Stimulated activated CD8-positive, alpha-beta memory T cell treated with anti-CD3 and anti-CD28 coated beads, Interleukin-7, amount 100 ng/mL, for 48 hours (primary cell): ENCODE data around the gene HOMER1.
A peak's percentile ranks its signal among the peaks of the same experiment; 100 is the strongest.

ENCODE experiments used
- DNase-seq, 2 donors: peaks; one replicate each; pipeline ENCODE4 v3.0.0-alpha.2; 2020; ENCODE audit warnings: low read depth in 1 of 2; ENCODE audit errors: extremely low read depth in 1 of 2

The HOMER1 gene

GRCh38 chr5:79513704-79514390, at the start of gene HOMER1:
Gene HOMER1 (minus strand): TSS chr5:79514134. CDS start chr5:79512774, 1,360 bp downstream.
- peak; percentile 52 to 59 for DNase-seq

DNA sequence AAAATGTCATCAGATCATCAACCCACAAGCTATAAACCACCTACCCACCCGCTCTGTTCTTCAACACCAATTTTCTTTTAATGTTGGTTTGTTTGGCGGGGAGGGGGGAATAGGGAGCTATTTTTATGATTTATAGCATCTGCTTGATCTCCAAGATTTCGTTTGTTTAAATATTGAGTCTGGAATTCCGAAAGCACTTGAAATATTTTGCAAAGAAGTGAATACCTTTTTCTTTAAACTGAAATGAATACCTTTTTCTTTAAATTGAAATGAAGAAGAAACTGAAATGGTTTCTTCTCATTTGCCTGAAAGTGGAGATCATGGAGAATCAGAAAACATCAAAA, 49.3 kb upstream of the HOMER1 start:
- DNase-seq: no peak

GRCh38 chr5:79562351-79563246, 48.7 kb upstream of the HOMER1 start:
- DNase-seq: no peak

GRCh38 chr5:79561525-79561893, 47.6 kb upstream of the HOMER1 start:
- DNase-seq: peak in 1 of 2 donors; percentile 43

- peak in 1 of 2 donors; percentile 19 for DNase-seq
These were observed 47.0 kb upstream of the HOMER1 start for GRCh38 chr5:79560771-79561524.

DNA sequence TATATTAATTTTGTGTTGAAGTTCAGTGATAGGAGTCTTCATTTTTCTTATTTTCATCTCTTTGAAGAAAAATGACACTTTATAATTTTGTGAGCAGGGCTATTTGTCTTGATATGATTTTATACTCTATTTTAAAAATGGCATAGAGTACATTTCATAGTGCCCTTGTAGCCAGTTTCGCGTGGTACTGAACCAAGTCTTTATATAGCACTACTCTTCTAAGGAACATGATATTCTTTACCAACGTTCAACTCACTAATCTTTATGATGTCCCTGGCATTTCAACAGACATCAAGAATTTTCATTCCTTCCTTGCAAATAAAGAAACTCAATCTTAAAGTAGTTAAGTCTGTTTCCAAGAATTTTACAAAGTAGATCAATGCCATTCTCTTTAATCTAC, 41.5 kb upstream of the HOMER1 start:
- no peak for DNase-seq

DNA sequence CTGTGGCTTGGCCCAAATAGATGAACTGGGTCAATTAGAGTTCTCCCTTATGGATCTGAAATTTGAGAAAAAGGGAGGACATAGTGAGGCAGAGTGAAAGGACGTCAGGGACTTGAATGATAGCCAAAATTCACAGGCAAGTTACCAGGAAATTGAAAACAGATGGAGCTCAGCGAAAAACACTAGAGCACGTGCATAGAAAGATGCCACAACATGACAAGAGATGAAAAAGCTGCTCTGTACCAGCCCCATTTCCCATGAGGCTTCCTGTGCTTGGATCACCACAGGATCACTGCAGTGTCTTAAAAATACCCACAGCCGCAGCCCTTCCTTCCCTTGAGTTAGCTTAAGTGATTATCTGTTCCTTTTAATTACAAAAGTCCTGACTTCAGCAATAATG, 39.0 kb upstream of the HOMER1 start:
- DNase-seq: no peak

GRCh38 chr5:79547982-79548381, 34.0 kb upstream of the HOMER1 start:
- no peak for DNase-seq

- DNase-seq: no peak
These were observed 33.5 kb upstream of the HOMER1 start for GRCh38 chr5:79547429-79547822.

- DNase-seq: no peak
These were observed 33.0 kb upstream of the HOMER1 start for GRCh38 chr5:79546782-79547428.

GRCh38 chr5:79544131-79544530, 30.2 kb upstream of the HOMER1 start:
- DNase-seq: no peak

DNA sequence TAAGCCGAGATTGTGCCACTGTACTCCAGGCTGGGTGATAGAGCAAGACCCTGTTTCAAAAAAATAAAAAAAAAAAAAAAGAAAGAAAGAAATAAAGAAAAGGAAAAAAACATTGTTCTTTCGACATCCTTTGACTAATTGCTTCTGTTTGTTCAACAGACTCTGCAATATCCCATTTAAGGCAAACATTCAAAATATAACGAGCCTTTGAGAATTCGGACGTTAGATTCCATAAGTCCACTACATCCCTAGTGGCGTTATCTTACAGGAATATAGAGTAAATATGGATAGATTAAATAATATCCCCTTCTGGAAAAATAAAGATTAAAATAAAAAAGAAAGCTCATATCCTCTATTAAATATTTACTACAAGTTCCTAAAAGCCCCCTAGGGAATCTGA, 27.0 kb upstream of the HOMER1 start:
- DNase-seq: no peak

GRCh38 chr5:79536193-79536906, 22.4 kb upstream of the HOMER1 start:
- no peak for DNase-seq

GRCh38 chr5:79535477-79536192, 21.7 kb upstream of the HOMER1 start:
- DNase-seq: no peak

- no peak for DNase-seq
These were observed 15.2 kb upstream of the HOMER1 start for GRCh38 chr5:79529110-79529509.

DNA sequence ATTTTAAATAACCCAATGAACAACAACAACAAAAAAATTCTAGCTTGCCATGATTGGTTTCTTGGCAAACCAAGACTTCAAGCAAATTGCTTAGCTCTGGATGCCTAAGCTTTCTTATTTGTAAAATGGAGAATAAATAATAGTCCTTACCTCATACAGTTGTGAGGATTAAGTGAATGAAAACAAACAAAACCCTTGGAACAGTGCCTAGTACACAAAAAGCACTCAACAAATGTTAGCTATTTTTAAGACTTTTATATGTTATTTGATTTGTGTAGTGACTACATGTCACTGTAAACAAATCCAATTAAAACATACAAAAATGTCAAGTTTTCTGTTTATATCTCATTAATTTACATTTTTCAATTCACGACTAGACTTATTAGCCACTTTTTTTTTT, 13.5 kb upstream of the HOMER1 start:
- DNase-seq: no peak

- DNase-seq: no peak
These were observed 13.0 kb upstream of the HOMER1 start for GRCh38 chr5:79526928-79527327.

DNA sequence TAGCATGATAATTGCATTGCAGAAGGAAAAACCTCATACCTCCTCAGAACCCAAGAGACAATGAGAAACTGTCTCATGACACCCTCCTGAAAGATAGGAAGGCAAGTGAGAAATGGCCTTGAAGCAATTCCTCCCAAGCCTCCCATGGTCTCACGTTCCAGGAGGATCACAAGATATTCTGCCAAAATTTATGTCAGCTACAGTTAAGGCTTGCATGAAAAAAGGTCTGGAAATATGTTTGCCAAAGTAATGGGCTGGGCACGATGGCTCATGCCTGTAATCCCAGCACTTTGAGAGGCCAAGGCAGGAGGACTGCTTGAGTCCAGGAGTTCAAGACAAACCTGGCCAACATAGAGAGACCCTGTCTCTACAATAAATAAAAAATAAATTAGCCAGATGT, 12.6 kb upstream of the HOMER1 start:
- no peak for DNase-seq

DNA sequence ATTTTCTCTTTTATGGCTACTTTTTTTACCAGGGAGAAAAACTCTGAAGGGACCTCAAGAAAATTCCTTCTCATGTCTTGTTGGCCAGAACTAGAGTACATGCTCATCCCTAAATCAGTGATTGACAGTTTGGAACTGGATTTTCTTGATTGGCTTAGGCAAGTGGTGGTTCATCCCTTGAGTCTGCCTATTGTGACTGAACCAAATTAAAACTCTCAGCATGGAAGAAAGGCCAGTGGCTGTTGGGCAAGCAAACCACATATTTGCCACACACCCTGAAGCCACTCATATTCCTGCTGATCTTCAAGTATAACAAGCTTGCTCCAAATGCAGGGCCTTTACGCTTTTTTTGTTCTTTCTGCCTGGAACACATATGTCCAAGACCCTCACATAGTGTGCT, 7.2 kb upstream of the HOMER1 start:
- DNase-seq: no peak

DNA sequence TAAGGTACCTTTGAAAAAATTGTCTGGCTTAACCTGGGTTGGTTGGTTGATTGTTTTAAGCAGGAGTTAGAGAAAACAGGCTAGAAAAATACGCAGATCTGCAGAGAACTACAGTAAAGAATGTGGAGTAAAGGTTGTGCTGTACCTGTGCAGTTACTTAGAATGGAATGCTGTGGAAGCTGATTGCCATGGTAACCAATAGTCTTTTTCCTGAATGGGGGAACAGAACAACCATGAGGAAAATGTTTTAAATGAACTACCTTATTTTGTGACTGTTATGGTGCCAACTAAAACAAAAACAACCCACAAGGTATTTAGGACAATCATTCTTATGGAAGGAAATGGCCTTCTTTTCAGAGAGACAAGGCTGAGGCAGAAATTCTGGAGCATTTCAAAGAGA, 4.8 kb upstream of the HOMER1 start:
- no peak for DNase-seq
